Natural killer cell (primary cell): ENCODE results near the gene CLDN24. TPM values are rescaled to one million over a fixed set of nuclear protein-coding genes. Genes with fewer than 3 reads are reported as not detected.

Experiments used
- ATAC-seq, 3 donors: fragments of 150-1000 bp in 2 of 3; fragments of 200-7000 bp in 1 of 3; cut with Tn5 transposase; 1 replicate in 1 of 3; 2 replicates in 2 of 3; pipeline ENCODE4 v1.10.0; 2021; ENCODE audit warnings: mild to moderate bottlenecking in 2 of 3, moderate library complexity in 2 of 3
- DNase-seq, 2 donors: peaks; one replicate each; pipeline versions ENCODE4 v3.0.0 to v3.0.0-alpha.2; 2013 to 2021; ENCODE audit warnings: mixed read lengths in 1 of 2
- H3K27ac ChIP-seq: one replicate; pipeline ENCODE4 v1.5.1; 2013; ENCODE audit warnings: mild to moderate bottlenecking, low read length
- H3K27me3 ChIP-seq: one replicate; pipeline ENCODE4 v1.6.1; 2013; ENCODE audit warnings: low read length; ENCODE audit not compliant: control insufficient read depth, insufficient read depth
- H3K36me3 ChIP-seq: one replicate; pipeline ENCODE4 v1.6.1; 2013; ENCODE audit warnings: low read length; ENCODE audit not compliant: control insufficient read depth, insufficient read depth
- H3K4me1 ChIP-seq: one replicate; pipeline ENCODE4 v1.6.1; 2013; ENCODE audit warnings: low read length; ENCODE audit not compliant: control insufficient read depth, insufficient read depth
- H3K4me3 ChIP-seq: one replicate; pipeline ENCODE4 v1.5.1; 2013; ENCODE audit warnings: low read length
- H3K9me3 ChIP-seq: one replicate; pipeline ENCODE4 v1.6.1; 2013; ENCODE audit warnings: low read length; ENCODE audit not compliant: control insufficient read depth, insufficient read depth
- H3K27ac Mint-ChIP-seq, 2 donors: one replicate each; pipeline ENCODE4 v1.8.0; 2022; ENCODE audit warnings: mild to moderate bottlenecking in 2 of 2, mixed read lengths in 2 of 2, moderate library complexity in 1 of 2
- H3K27me3 Mint-ChIP-seq, 2 donors: one replicate each; pipeline ENCODE4 v1.8.0; 2022; ENCODE audit warnings: low read depth in 2 of 2, mixed read lengths in 2 of 2
- H3K36me3 Mint-ChIP-seq: one replicate; pipeline ENCODE4 v1.8.0; 2022; ENCODE audit warnings: mixed read lengths
- H3K4me1 Mint-ChIP-seq, 2 donors: one replicate each; pipeline ENCODE4 v1.8.0; 2022; ENCODE audit warnings: mixed read lengths in 2 of 2
- H3K4me3 Mint-ChIP-seq: one replicate; pipeline ENCODE4 v1.8.0; 2022; ENCODE audit warnings: mild to moderate bottlenecking, moderate library complexity, mixed read lengths
- H3K9me3 Mint-ChIP-seq, 2 donors: one replicate each; pipeline ENCODE4 v1.8.0; 2022; ENCODE audit warnings: mixed read lengths in 2 of 2
- WGBS: methylation state at CpG from one replicate; pipeline ENCODE4 v1.1.7; 2013; ENCODE audit warnings: missing lambda C conversion rate; ENCODE audit not compliant: insufficient coverage; 5-methylcytosine and 5-hydroxymethylcytosine counted together
- intact Hi-C: fragments of 100-400 bp; cut with micrococcal nuclease; formaldehyde crosslinking; loops from one replicate; pipeline ENCODE4 v1.14.2; 2022
- total RNA-seq, 4 donors: library from RNA; stranded (reverse); fragments of 120-200 nt in 1 of 4; gene quantifications; one replicate each; pipeline versions ENCODE4 v1.2.3 to v1.2.4, GENCODE V29; 2013 to 2022
- TF ChIP-seq, protein P1 (sequence below): fragments of 200-600 bp; IDR thresholded peaks from one replicate; pipeline ENCODE4 v1.8.0; 2022; ENCODE audit warnings: antibody characterized with exemption

CLDN24 gene
- total RNA-seq, 3 donors from 2014 or later (not counting 1 experiment from before 2014, with no cell fraction given): 1.3 TPM; not detected in 2

DNA sequence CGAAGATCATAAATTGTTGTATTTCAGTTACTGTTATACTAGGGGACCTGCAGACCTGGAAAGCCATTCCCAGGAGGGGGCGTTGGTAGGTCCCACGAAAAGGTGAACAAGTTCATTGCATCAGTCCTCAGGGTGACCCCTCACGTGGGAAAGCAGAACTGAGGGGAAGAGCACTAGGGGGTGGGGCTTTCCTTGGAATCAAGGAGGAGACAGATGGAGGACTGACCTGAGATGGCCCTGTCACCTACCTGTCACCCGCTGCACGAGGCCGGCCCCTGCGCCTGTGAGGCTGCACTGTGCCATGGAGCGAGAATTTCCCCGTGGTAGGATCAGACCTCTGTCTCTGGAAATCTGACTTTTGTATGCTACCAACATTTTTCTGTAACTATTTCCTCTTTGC is 41.8 kb upstream of the CLDN24 start:
- Histone ChIP-seq H3K9me3 (no peaks in the 10 kb centered on the region), H3K4me3 (no peak overlapping the region), H3K27ac (no peak overlapping the region), H3K4me1 (no peaks in the 10 kb centered on the region), H3K27me3 (no peaks in the 10 kb centered on the region), H3K36me3 (no peaks in the 10 kb centered on the region)
- Mint-ChIP-seq H3K27me3 (peaks cover 0 to 2% of the 10 kb centered on the region in 2 donors), H3K36me3 (no peaks in the 10 kb centered on the region), H3K4me3 (no peak overlapping the region), H3K9me3 (no peaks in the 10 kb centered on the region), H3K27ac (no peak overlapping the region), H3K4me1 (no peaks in the 10 kb centered on the region)
- ATAC-seq (no peak), DNase-seq (no peak)
- TF ChIP-seq, protein P1, sequence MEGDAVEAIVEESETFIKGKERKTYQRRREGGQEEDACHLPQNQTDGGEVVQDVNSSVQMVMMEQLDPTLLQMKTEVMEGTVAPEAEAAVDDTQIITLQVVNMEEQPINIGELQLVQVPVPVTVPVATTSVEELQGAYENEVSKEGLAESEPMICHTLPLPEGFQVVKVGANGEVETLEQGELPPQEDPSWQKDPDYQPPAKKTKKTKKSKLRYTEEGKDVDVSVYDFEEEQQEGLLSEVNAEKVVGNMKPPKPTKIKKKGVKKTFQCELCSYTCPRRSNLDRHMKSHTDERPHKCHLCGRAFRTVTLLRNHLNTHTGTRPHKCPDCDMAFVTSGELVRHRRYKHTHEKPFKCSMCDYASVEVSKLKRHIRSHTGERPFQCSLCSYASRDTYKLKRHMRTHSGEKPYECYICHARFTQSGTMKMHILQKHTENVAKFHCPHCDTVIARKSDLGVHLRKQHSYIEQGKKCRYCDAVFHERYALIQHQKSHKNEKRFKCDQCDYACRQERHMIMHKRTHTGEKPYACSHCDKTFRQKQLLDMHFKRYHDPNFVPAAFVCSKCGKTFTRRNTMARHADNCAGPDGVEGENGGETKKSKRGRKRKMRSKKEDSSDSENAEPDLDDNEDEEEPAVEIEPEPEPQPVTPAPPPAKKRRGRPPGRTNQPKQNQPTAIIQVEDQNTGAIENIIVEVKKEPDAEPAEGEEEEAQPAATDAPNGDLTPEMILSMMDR: no peak
- WGBS: 72% methylated on average over 10 of the region's 10 CpGs
- intact Hi-C loops: no loop called here

DNA sequence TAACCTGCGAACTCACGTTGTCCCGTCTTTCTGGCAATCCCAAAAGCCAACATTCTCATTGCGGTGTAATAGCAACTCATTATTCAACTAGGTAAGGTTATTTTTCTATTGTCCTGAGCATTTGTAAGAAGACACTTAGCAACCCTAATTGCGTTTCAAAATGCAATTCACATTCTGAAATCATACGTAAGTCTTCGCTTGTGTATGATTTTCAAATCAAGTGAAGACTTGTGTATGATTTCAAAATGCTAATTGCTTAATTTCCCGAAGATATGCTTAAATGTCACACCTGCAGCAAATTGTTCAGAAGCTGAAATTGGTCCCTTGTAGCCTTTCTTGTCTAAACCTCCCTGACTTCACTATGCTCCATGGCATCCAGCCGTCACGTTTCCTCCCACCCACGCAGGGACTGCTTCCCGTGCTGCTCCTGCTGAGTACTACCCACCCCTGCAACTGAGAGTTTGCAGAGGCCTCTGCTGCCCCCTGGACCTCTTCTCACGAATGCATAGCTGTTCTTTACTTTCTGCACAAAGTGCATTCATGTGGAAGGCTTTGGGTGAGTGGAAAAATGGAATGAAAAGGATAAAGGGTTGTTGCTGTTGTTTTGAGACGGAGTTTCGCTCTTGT is 40.8 kb upstream of the CLDN24 start:
- Mint-ChIP-seq H3K4me3 (no peak overlapping the region), H3K27ac (no peak overlapping the region), H3K4me1 (no peaks in the 10 kb centered on the region), H3K9me3 (no peaks in the 10 kb centered on the region), H3K36me3 (no peaks in the 10 kb centered on the region), H3K27me3 (no peaks in the 10 kb centered on the region)
- H3K27me3 ChIP-seq: no peaks in the 10 kb centered on the region
- no peak for DNase-seq
- no peaks in the 10 kb centered on the region for H3K4me1 ChIP-seq
- intact Hi-C loops: no loop called here
- no peaks in the 10 kb centered on the region for H3K9me3 ChIP-seq
- ATAC-seq: no peak
- no peaks in the 10 kb centered on the region for H3K36me3 ChIP-seq
- TF ChIP-seq, protein P1: no peak
- 81% methylated on average over 14 of the region's 15 CpGs for WGBS
- no peak overlapping the region for H3K4me3 ChIP-seq
- H3K27ac ChIP-seq: no peak overlapping the region

DNA sequence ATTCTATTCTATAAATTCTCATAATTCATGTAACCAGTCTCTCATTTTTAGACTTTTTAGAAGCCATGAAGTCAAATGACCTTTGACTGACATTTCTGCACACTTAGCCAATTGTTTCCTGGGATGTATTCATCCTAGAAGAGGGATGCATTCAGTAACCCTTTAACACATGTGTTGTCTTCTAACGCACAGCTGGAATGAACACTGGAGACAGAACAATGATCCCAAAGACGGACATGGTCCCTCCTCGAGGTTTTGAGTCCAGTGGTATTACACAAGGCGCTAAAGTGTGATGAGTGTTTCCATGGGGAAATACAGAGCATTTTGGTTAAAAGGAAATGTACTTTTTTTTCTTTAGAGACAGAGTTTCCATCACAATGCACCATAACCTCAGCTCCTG is 39.8 kb upstream of the CLDN24 start:
- DNase-seq: no peak
- peaks cover 3 to 6% of the 10 kb centered on the region in 2 donors for H3K27me3 Mint-ChIP-seq
- H3K4me1 ChIP-seq: no peaks in the 10 kb centered on the region
- no peaks in the 10 kb centered on the region for H3K4me1 Mint-ChIP-seq
- H3K36me3 Mint-ChIP-seq: no peaks in the 10 kb centered on the region
- H3K4me3 ChIP-seq: no peak overlapping the region
- TF ChIP-seq, protein P1: no peak
- H3K27ac Mint-ChIP-seq: no peak overlapping the region
- no peak overlapping the region for H3K4me3 Mint-ChIP-seq
- intact Hi-C loops: no loop called here
- H3K9me3 Mint-ChIP-seq: no peaks in the 10 kb centered on the region
- H3K36me3 ChIP-seq: no peaks in the 10 kb centered on the region
- 89% methylated on average over 4 of the region's 4 CpGs for WGBS
- H3K27me3 ChIP-seq: no peaks in the 10 kb centered on the region
- no peaks in the 10 kb centered on the region for H3K9me3 ChIP-seq
- no peak overlapping the region for H3K27ac ChIP-seq
- no peak for ATAC-seq
